Measurements from ENCODE around the gene MLPH. TPM values are rescaled to one million over a fixed set of nuclear protein-coding genes. Genes with fewer than 3 reads are reported as not detected.

Gene MLPH
- polyA plus RNA-seq, 1 of the 3 experiments (the other 2 are of a cell fraction), result 93.6 TPM

GRCh38 chr2:237596520-237597195, 109.6 kb downstream of the MLPH start:
- ChIA-PET CTCF (no interaction called here), POLR2A (no interaction called here)
- H3K4me3 ChIP-seq (ENCODE audit: low read depth in 2 of 2, low read length in 1 of 2), result no peak overlapping the region

More at GRCh38 chr2:237596520-237597195, 109.6 kb downstream of the MLPH start:
- no peak for DNase-seq
- H3K9me3 ChIP-seq, result no peaks in the 10 kb centered on the region
- no peak overlapping the region for H3K27ac ChIP-seq (ENCODE audit: low read depth in 2 of 2, low read length in 1 of 2)
- H3K79me2 ChIP-seq (ENCODE audit: insufficient read depth), result no peaks in the 10 kb centered on the region
- H3K27me3 ChIP-seq (ENCODE audit: insufficient read depth), result no peaks in the 10 kb centered on the region
- no peaks in the 10 kb centered on the region for H3K9me2 ChIP-seq
- H3K4me2 ChIP-seq, result no peak overlapping the region
- H2AFZ ChIP-seq (ENCODE audit: low read depth), result no peak overlapping the region
- WGBS (ENCODE audit: low lambda C conversion rate), result 92% methylated on average over 8 of the region's 13 CpGs
- no peaks in the 10 kb centered on the region for H3K36me3 ChIP-seq (replicated peaks in 1 of 2; ENCODE audit: control insufficient read depth in 1 of 2, insufficient read depth in 2 of 2, low read length in 1 of 2)
- TF ChIP-seq NRF1 (IDR thresholded peaks at IDR 0.05; ENCODE audit: low read depth, low read length), result no peak
- no peak for TF ChIP-seq POLR2AphosphoS5 (IDR thresholded peaks at IDR 0.05; ENCODE audit: low read depth, low read length)
- no peak for TF ChIP-seq FOSL2 (IDR thresholded peaks at IDR 0.05; ENCODE audit: borderline replicate concordance, low read depth)
- TF ChIP-seq RXRA (IDR thresholded peaks at IDR 0.05; ENCODE audit: borderline replicate concordance, low read depth), result no peak
- TF ChIP-seq MAX (IDR thresholded peaks at IDR 0.05; ENCODE audit: low read depth), result no peak
- TF ChIP-seq FOXM1 (IDR thresholded peaks at IDR 0.05; ENCODE audit: low read depth), result no peak
- TF ChIP-seq YY1 (IDR thresholded peaks at IDR 0.05; ENCODE audit: low read depth), result no peak
- TF ChIP-seq EZH2phosphoT487 (IDR thresholded peaks at IDR 0.05; ENCODE audit: borderline replicate concordance, low read depth), result no peak
- TF ChIP-seq TCF12 (IDR thresholded peaks at IDR 0.05), result no peak
- TF ChIP-seq REST (IDR thresholded peaks at IDR 0.05; ENCODE audit: low read depth, low read length), result no peak
- no peak for TF ChIP-seq ELF1 (IDR thresholded peaks at IDR 0.05)
- TF ChIP-seq CHD2 (IDR thresholded peaks at IDR 0.05; ENCODE audit: low read length, partially characterized antibody), result no peak
- TF ChIP-seq USF1 (IDR thresholded peaks at IDR 0.05; ENCODE audit: borderline replicate concordance, low read depth), result no peak
- no peak for TF ChIP-seq IRF3 (IDR thresholded peaks at IDR 0.05; ENCODE audit: low read depth, low read length)
- no peak for TF ChIP-seq RCOR1 (IDR thresholded peaks at IDR 0.05; ENCODE audit: low read length)
- no peak for TF ChIP-seq PBX3 (IDR thresholded peaks at IDR 0.05)
- no peak for TF ChIP-seq SMC3 (IDR thresholded peaks at IDR 0.05; ENCODE audit: low read depth, low read length)
- no peak for TF ChIP-seq RFX5 (IDR thresholded peaks at IDR 0.05; ENCODE audit: low read length)
- H3F3A ChIP-seq (replicated peaks; ENCODE audit: insufficient read depth), result no peaks in the 10 kb centered on the region
- H3K4me1 ChIP-seq (ENCODE audit: control insufficient read depth in 1 of 2, insufficient read depth in 2 of 2, low read depth in 1 of 2, low read length in 1 of 2), result peaks cover 0 to 3% of the 10 kb centered on the region in 2 experiments; a peak in 1 of 4 replicates
- no peaks in the 10 kb centered on the region for H4K20me1 ChIP-seq (ENCODE audit: insufficient read depth)
- no peak overlapping the region for H3K9ac ChIP-seq
